ENCODE results near the gene CREB3L2.

Gene CREB3L2

GRCh38 chr7:137877027-137877675 lies 124.7 kb downstream of the CREB3L2 start:
- no peaks in the 10 kb centered on the region for H3K9me2 ChIP-seq (replicated peaks; ENCODE audit: insufficient read depth, low read length)
- H3K79me2 ChIP-seq (ENCODE audit: insufficient read depth, low read length), result no peaks in the 10 kb centered on the region
- H3K27ac ChIP-seq (ENCODE audit: low read depth, low read length), result no peak overlapping the region
- H4K20me1 ChIP-seq (ENCODE audit: low read depth, low read length), result no peaks in the 10 kb centered on the region
- H3K9me3 ChIP-seq (ENCODE audit: insufficient read depth, low read length), result no peaks in the 10 kb centered on the region
- no peak overlapping the region for H3K4me3 ChIP-seq (ENCODE audit: insufficient read depth, low read length, poor library complexity, severe bottlenecking)
- no peaks in the 10 kb centered on the region for H3F3A ChIP-seq (ENCODE audit: insufficient read depth)
- H3K4me2 ChIP-seq (ENCODE audit: low read depth, low read length, poor library complexity, severe bottlenecking), result no peak overlapping the region
- no peak for TF ChIP-seq CTCF (IDR thresholded peaks at IDR 0.05; ENCODE audit: insufficient read depth, low read length, poor library complexity, severe bottlenecking)
- no peak for TF ChIP-seq EZH2phosphoT487 (conservative IDR thresholded peaks at IDR 0.05; ENCODE audit: low read length)
- H3K36me3 ChIP-seq (ENCODE audit: low read length), result no peaks in the 10 kb centered on the region
- H3K9ac ChIP-seq (ENCODE audit: low read length), result no peak overlapping the region
- H2AFZ ChIP-seq (ENCODE audit: low read depth, low read length, severe bottlenecking), result no peak overlapping the region
- H3K27me3 ChIP-seq (ENCODE audit: low read length), result no peaks in the 10 kb centered on the region

- Histone ChIP-seq H3F3A (ENCODE audit: insufficient read depth) (no peaks in the 10 kb centered on the region), H4K20me1 (ENCODE audit: low read depth, low read length) (no peaks in the 10 kb centered on the region), H2AFZ (ENCODE audit: low read depth, low read length, severe bottlenecking) (no peak overlapping the region), H3K79me2 (ENCODE audit: insufficient read depth, low read length) (no peaks in the 10 kb centered on the region), H3K36me3 (ENCODE audit: low read length) (no peaks in the 10 kb centered on the region), H3K4me3 (ENCODE audit: insufficient read depth, low read length, poor library complexity, severe bottlenecking) (no peak overlapping the region), H3K27ac (ENCODE audit: low read depth, low read length) (no peak overlapping the region), H3K9me2 (replicated peaks; ENCODE audit: insufficient read depth, low read length) (no peaks in the 10 kb centered on the region), H3K4me2 (ENCODE audit: low read depth, low read length, poor library complexity, severe bottlenecking) (no peak overlapping the region), H3K9ac (ENCODE audit: low read length) (no peak overlapping the region), H3K9me3 (ENCODE audit: insufficient read depth, low read length) (no peaks in the 10 kb centered on the region), H3K27me3 (ENCODE audit: low read length) (no peaks in the 10 kb centered on the region)
- no peak for TF ChIP-seq EZH2phosphoT487 (conservative IDR thresholded peaks at IDR 0.05; ENCODE audit: low read length)
- TF ChIP-seq CTCF (IDR thresholded peaks at IDR 0.05; ENCODE audit: insufficient read depth, low read length, poor library complexity, severe bottlenecking), result no peak
Measured at GRCh38 chr7:137875746-137876145, 126.1 kb downstream of the CREB3L2 start.

GRCh38 chr7:137873979-137874777 lies 127.7 kb downstream of the CREB3L2 start:
- H3K9me3 ChIP-seq (ENCODE audit: insufficient read depth, low read length), result no peaks in the 10 kb centered on the region
- no peaks in the 10 kb centered on the region for H3K9me2 ChIP-seq (replicated peaks; ENCODE audit: insufficient read depth, low read length)
- no peaks in the 10 kb centered on the region for H3F3A ChIP-seq (ENCODE audit: insufficient read depth)
- no peak overlapping the region for H3K9ac ChIP-seq (ENCODE audit: low read length)
- H3K4me3 ChIP-seq (ENCODE audit: insufficient read depth, low read length, poor library complexity, severe bottlenecking), result no peak overlapping the region
- H4K20me1 ChIP-seq (ENCODE audit: low read depth, low read length), result no peaks in the 10 kb centered on the region
- H2AFZ ChIP-seq (ENCODE audit: low read depth, low read length, severe bottlenecking), result no peak overlapping the region
- no peaks in the 10 kb centered on the region for H3K27me3 ChIP-seq (ENCODE audit: low read length)
- no peaks in the 10 kb centered on the region for H3K36me3 ChIP-seq (ENCODE audit: low read length)
- no peak overlapping the region for H3K27ac ChIP-seq (ENCODE audit: low read depth, low read length)
- TF ChIP-seq EZH2phosphoT487 (conservative IDR thresholded peaks at IDR 0.05; ENCODE audit: low read length) (no peak), CTCF (IDR thresholded peaks at IDR 0.05; ENCODE audit: insufficient read depth, low read length, poor library complexity, severe bottlenecking) (no peak)
- no peak overlapping the region for H3K4me2 ChIP-seq (ENCODE audit: low read depth, low read length, poor library complexity, severe bottlenecking)
- no peaks in the 10 kb centered on the region for H3K79me2 ChIP-seq (ENCODE audit: insufficient read depth, low read length)

Measured in SU-DHL-6 (cell line).